ENCODE data around the gene SLC38A11. TPM values are rescaled to one million over a fixed set of nuclear protein-coding genes. Genes with fewer than 3 reads are reported as not detected.
A peak's percentile ranks its signal among the peaks of the same experiment; 100 is the strongest.
"Not testable (repeated sequence)": the region's sequence is repeated elsewhere in the genome, so short reads cannot be mapped to it uniquely, and the experiment has no call there.

SLC38A11 gene
- polyA plus RNA-seq, 1 of the 3 experiments (the other 2 are of a cell fraction) = not detected

DNA sequence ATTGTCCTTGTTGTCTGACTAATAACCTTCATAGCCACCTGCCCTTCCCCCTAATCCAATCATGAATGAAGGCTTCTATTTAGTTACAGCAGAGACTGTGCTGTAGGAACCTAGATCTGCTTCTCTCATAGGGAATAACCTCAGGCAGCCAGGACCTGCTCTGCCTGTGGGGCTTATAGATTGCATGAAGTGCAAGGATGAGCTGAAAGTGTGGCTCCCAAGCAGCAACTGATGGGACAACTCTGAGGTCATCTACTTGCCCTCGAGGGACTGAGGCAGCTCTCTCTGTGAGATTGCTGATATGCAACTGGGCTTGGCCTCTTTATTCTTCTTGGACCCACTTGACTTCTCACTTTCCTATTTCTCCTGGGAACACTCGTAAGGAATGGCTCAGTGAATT lies 23.8 kb upstream of the SLC38A11 start:
- no peak for DNase-seq
- H4K20me1 ChIP-seq (ENCODE audit: insufficient read depth) = no peaks in the 10 kb centered on the region
- H3K9ac ChIP-seq = no peak overlapping the region
- H3K36me3 ChIP-seq (replicated peaks in 1 of 2; ENCODE audit: control insufficient read depth in 1 of 2, insufficient read depth in 2 of 2, low read length in 1 of 2) = no peaks in the 10 kb centered on the region
- CTCF ChIA-PET = interaction anchor here (1.2 to 5.0 kb wide), 3 partner anchors 8 to 241 kb away, joined by 5 to 25 read pairs (median 6); no protein-coding TSS in a partner anchor
- H3F3A ChIP-seq (replicated peaks; ENCODE audit: insufficient read depth) = peaks cover 42% of the 10 kb centered on the region
- H3K4me1 ChIP-seq (ENCODE audit: control insufficient read depth in 1 of 2, insufficient read depth in 2 of 2, low read depth in 1 of 2, low read length in 1 of 2) = peaks cover 5 to 27% of the 10 kb centered on the region in 2 experiments; a peak in 3 of 4 replicates
- no peak overlapping the region for H3K27ac ChIP-seq (ENCODE audit: low read depth in 2 of 2, low read length in 1 of 2)
- no peaks in the 10 kb centered on the region for H3K79me2 ChIP-seq (ENCODE audit: insufficient read depth)
- no peaks in the 10 kb centered on the region for H3K9me2 ChIP-seq
- peak overlapping the region; percentile 24; the same call in 1 of the 2 replicates for H2AFZ ChIP-seq (ENCODE audit: low read depth)
- no peak overlapping the region for H3K4me2 ChIP-seq
- no peaks in the 10 kb centered on the region for H3K27me3 ChIP-seq (ENCODE audit: insufficient read depth)
- no peak overlapping the region for H3K4me3 ChIP-seq (ENCODE audit: low read depth in 2 of 2, low read length in 1 of 2)
- no peaks in the 10 kb centered on the region for H3K9me3 ChIP-seq
- POLR2A ChIA-PET = no interaction called here
- 90% methylated on average over 1 of the region's 2 CpGs for WGBS (ENCODE audit: low lambda C conversion rate)
- TF ChIP-seq USF1 (IDR thresholded peaks at IDR 0.05; ENCODE audit: borderline replicate concordance, low read depth) (no peak), RFX5 (IDR thresholded peaks at IDR 0.05; ENCODE audit: low read length) (no peak), GATA2 (CRISPR knock-in tag; IDR thresholded peaks at IDR 0.05) (no peak), RCOR1 (IDR thresholded peaks at IDR 0.05; ENCODE audit: low read length) (no peak), RXRA (IDR thresholded peaks at IDR 0.05; ENCODE audit: borderline replicate concordance, low read depth) (no peak), RAD21 (IDR thresholded peaks at IDR 0.05; ENCODE audit: low read length) (no peak), PBX3 (IDR thresholded peaks at IDR 0.05) (no peak), GABPA (IDR thresholded peaks at IDR 0.05; ENCODE audit: low read depth) (no peak), FOXJ3 (CRISPR knock-in tag; IDR thresholded peaks at IDR 0.05) (no peak), NRF1 (IDR thresholded peaks at IDR 0.05; ENCODE audit: low read depth, low read length) (no peak), EZH2phosphoT487 (IDR thresholded peaks at IDR 0.05; ENCODE audit: borderline replicate concordance, low read depth) (no peak), MXI1 (IDR thresholded peaks at IDR 0.05; ENCODE audit: low read depth, low read length) (no peak), SIN3A (IDR thresholded peaks at IDR 0.05; ENCODE audit: borderline replicate concordance, low read depth, low read length) (no peak), CTCF (IDR thresholded peaks at IDR 0.05) (no peak)
- TF ChIP-seq, protein P1, sequence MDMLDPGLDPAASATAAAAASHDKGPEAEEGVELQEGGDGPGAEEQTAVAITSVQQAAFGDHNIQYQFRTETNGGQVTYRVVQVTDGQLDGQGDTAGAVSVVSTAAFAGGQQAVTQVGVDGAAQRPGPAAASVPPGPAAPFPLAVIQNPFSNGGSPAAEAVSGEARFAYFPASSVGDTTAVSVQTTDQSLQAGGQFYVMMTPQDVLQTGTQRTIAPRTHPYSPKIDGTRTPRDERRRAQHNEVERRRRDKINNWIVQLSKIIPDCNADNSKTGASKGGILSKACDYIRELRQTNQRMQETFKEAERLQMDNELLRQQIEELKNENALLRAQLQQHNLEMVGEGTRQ (IDR thresholded peaks at IDR 0.05; ENCODE audit: borderline replicate concordance, low read depth, low read length) = no peak

DNA sequence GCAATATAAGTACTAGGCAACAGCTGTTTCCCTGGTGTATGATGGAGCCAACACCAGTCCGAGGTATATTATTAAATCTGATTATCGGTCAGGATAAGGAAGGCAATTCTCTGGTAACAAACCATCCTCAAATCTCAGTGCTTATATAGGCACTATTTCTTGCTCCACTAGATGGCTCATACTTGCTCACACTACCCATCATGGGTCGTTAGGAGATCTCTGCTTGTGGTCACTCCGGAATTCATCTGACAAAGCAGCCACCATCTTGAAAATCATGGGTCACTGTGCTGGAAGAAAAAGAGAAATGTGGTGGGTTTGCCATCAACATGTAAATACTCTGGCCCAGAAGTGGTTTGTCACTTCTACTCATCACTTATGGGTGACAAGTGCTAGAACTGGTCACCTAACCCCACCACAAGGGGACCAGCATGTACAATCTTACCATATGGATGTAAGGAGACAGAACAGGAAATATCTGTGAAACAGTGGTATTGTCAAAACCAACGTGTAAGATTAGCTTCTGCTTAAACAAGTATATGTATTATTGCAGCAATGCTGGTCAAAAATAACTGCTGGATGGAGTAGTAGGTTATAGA lies 21.6 kb upstream of the SLC38A11 start:
- Histone ChIP-seq H3K27ac (ENCODE audit: low read depth in 2 of 2, low read length in 1 of 2) (peak overlapping the region in 1 of 2 experiments; percentile 71; a peak in 1 of 4 replicates), H3F3A (replicated peaks; ENCODE audit: insufficient read depth) (peaks cover 25% of the 10 kb centered on the region), H3K4me1 (ENCODE audit: control insufficient read depth in 1 of 2, insufficient read depth in 2 of 2, low read depth in 1 of 2, low read length in 1 of 2) (peaks cover 12 to 31% of the 10 kb centered on the region in 2 experiments; a peak in 3 of 4 replicates)
- H3K4me3 ChIP-seq (ENCODE audit: low read depth in 2 of 2, low read length in 1 of 2); H3K9ac ChIP-seq; DNase-seq; H3K27me3 ChIP-seq (ENCODE audit: insufficient read depth); H4K20me1 ChIP-seq (ENCODE audit: insufficient read depth); H3K79me2 ChIP-seq (ENCODE audit: insufficient read depth); H3K4me2 ChIP-seq; H3K36me3 ChIP-seq (replicated peaks in 1 of 2; ENCODE audit: control insufficient read depth in 1 of 2, insufficient read depth in 2 of 2, low read length in 1 of 2); CTCF ChIA-PET; H2AFZ ChIP-seq (ENCODE audit: low read depth); H3K9me2 ChIP-seq; H3K9me3 ChIP-seq; POLR2A ChIA-PET: not testable (repeated sequence)
- 77% methylated on average over 5 of the region's 5 CpGs for WGBS (ENCODE audit: low lambda C conversion rate)

Measured in SK-N-SH (cell line).